Endometrium (tissue), 2 donors: ENCODE results near the gene CARMIL1.
"Not testable (repeated sequence)": the region's sequence is repeated elsewhere in the genome, so short reads cannot be mapped to it uniquely, and the experiment has no call there.

Source experiments
- FAIRE-seq: peaks from 2 replicates; lab custom pipeline; 2012; peaks lifted over from hg19 to GRCh38; lab: Jason Lieb, UNC
- donor health status: control.
- donor health status: control.

The CARMIL1 gene

GRCh38 chr6:25277857-25278256, 1.3 kb upstream of the CARMIL1 start:
- no peak for FAIRE-seq

DNA sequence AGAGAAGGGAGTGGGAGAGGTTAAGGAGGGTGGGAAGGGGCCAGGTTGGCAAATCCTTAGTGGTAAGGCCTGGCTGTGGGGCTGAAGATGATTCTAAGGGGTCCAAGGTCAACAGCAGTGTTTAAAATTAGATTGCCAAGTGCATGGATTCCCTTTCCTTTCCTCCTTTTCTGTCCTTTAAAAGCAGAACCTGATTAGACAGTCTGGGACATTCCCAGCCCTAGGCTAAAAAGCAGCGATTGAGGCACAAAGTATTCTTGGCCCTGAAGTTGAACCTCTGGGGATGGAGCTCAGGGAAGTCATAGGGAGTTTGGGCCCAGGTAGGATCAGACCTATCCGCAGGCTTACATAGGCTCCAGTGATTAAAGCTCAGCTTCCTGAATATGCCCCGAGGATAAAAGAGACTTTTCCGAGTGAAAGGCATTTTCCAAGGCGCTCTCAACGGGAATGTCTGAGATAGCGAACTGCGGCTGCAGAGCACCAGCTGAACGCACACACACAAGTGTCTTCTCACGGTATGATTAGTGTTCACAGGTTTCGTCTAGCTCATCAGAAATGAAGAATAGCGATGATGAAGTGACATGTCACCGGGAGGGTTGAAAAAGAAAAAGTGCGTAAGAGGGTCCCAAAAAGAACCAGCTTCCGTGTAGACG, 787 bp upstream of the CARMIL1 start:
- no peak for FAIRE-seq

GRCh38 chr6:25279748-25280343, 672 bp downstream of the CARMIL1 start:
- FAIRE-seq, result no peak

DNA sequence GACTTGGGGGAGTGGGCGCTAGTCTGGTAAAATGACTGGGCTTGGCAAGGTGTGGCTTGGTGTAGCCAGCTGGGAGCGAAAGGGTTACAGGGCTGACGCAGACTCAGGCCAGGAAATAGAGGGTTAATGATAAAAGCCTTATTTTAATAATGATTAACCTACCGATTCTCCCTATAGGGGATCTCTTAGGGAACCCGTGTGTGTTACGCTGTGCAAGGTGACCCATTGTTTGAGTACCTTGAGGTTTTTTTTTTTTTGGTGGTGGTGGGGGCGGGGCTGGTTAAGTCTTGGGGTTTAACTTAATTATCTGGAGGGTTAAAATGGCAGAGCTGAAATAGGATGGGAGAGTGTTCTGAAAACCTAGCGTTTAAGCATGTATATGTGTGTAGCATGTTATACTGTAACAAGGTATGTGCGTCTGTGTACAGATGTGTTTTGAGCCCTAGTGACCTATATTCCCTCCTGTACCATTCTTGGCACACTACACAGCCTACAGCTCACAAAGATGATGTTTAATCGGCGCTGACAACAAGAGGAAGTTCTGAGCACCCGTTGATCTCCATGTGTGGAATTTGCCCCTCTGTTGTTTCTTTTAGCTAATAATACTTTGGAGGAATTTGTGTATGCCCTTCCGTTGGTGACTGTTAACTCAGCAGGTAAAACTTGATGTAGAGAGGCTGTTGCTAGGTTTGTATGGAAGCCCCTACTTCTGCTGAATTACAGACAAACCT, 1.3 kb downstream of the CARMIL1 start:
- FAIRE-seq, result no peak

DNA sequence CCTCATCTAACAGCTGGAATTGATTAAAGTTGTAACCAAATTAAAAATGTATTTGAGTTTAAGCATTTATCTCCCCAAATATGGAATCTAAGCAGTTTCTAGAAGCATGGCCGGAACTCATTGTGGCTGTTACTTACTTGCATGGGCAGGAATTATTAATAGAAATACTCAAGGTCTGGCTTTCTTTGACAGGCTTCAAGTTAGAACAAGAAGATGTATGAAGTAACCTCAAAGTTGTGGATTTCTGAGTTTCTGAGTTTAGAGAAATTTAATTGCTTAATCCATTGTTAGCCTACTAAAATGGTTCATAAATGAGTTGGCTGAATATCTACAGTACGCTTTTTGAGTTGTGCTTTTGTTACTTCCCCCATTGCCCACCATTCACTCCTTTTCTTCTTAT, 7.7 kb downstream of the CARMIL1 start:
- FAIRE-seq, result no peak

DNA sequence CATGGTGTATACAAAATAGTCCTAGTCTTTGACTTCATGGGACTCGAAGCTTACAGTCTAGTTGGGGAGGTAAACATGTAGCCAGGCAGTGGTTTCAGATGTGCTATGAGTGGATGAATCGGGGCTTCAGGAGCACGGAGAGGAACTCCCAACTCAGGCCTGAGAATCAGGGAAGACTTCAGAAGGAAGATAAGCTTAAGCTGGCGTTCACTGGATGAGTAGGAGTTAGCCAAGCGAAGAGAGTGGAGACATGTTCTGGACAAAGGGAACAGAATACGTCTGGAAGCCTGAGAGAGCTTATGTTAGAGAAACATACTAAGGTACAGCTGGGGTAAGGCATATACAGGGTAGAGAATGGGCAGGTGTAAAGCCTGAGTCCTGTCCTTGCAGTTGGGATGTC, 8.8 kb downstream of the CARMIL1 start:
- FAIRE-seq, result no peak

GRCh38 chr6:25288518-25288917, 9.3 kb downstream of the CARMIL1 start:
- FAIRE-seq, result no peak

- FAIRE-seq, result no peak
Observed at GRCh38 chr6:25290306-25291060, 11.3 kb downstream of the CARMIL1 start.

DNA sequence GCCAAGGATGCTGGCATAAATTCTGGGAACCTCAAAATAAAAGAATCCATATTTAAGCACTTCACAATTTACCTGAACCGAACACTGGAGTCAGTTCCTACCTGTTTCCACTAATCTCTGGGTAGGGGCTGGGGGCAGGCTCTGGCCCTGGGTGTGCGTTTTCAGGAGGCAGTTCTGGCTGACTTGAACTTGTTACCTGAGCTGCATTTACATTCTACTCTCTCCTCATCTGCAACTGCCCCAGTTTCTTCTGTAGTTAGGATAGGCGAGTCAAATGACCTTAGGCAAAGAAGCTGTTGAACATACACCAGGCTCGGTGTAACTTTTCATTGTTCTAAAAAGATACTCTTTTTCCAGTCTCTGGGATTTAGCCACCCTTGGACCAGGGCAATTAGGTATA, 13.2 kb downstream of the CARMIL1 start:
- no peak for FAIRE-seq

- FAIRE-seq, result no peak
Observed at GRCh38 chr6:25295651-25296050, 16.5 kb downstream of the CARMIL1 start.

DNA sequence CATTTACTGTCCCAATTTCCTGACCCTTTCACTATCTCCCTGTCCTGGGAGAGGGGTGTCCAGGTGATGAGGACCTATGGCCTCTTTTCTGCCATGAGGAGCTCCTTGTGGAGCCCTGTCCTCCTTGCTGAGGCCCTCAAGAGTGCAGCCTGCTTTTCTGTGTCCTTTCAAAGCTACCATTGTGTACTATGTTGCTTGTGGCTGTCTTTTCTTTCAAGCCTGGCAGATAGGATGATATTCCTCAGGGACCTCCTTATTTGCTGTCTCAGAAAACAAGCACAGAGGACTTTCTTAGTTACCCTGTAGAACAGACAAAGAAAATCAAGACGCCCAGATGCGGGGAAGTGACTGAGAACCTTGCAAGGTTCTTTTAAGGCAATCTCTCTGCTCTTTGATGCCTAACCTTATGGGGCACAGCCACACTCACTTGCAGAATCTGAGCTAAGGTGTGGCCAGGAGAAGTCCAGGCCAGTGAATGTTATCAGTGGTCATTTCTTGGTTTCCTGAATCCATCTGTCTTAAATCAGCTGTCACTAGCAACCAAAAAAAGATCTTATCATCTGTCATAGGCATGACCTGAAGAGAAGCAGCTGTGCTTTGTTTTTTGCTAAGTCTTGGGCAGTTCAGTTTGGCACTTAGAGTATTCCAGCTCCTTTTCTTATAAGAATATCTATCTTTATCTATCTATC, 17.2 kb downstream of the CARMIL1 start:
- no peak for FAIRE-seq

DNA sequence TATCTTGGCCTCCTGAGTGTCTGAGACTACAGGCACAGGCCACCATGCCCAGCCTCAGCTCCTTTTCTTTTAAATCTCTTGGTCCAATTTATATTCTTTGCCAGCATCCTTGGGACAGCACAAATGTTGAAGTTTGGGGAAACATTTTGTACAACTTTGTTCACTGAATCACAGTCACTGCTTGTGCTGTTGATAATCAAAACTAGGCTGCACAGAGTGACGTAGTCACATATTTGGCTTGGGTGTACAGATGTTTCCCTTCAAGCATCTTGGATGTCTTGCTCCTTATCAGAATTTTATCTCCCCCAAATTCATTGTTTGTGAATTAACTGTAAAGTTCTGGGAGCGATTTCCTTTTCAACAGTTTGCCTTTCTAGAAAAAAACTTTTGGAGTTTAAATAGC, 17.9 kb downstream of the CARMIL1 start:
- FAIRE-seq, result no peak

DNA sequence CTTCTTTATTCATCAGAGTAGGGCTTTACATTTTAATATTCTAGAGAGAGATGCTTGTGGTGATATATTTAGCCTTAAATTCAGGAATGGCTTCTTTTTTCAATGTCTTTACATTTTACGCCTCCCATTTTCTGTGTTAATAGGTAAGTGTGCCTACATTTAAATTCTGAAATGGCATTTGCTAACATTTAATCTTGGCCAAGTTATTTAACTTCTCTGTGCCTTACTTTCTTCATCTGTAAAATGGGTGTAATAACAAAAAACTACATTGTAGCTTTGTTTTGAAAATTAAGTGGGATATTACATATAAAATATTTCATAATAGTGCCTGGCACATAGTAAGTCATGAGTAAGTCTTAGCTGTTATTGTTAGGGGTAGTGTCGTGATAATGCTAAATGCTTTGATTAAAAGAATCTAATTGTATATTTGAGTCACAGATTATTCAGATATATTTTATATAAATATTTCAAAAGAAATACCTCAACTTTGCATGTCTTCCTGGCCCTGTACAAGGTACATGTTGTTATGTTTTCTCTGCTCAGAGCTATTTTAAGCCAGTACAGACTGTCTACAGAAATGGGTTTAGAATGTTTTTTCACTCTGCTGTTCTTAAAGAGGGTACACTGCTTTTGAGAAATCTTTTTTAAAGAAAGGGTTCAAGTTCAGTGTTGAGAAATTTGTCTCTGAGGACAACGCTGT, 18.8 kb downstream of the CARMIL1 start:
- FAIRE-seq, result no peak

GRCh38 chr6:25298523-25298865, 19.3 kb downstream of the CARMIL1 start:
- not testable (repeated sequence) for FAIRE-seq

DNA sequence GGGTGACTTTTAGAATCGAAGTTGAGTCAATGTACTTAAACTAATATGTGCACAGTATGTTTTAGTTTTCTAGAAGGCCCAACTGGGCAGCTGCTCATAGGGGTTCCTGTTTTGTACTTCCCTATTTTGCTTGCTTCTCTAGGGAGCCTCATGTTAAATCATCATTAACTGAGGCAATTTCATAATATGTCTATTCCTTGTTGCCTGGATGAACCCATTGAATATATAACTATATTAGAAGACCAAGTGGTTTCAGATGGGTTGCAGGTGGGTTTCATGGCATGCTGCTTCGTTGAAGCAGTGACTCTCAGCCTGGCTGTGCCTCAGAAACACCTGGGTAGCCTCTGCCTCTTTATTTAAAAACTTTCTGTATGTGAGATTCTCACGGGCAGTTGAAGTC, 22.2 kb downstream of the CARMIL1 start:
- FAIRE-seq, result no peak

GRCh38 chr6:25302151-25302550, 23.0 kb downstream of the CARMIL1 start:
- FAIRE-seq, result no peak

- FAIRE-seq, result no peak
Observed at GRCh38 chr6:25302677-25303128, 23.5 kb downstream of the CARMIL1 start.

DNA sequence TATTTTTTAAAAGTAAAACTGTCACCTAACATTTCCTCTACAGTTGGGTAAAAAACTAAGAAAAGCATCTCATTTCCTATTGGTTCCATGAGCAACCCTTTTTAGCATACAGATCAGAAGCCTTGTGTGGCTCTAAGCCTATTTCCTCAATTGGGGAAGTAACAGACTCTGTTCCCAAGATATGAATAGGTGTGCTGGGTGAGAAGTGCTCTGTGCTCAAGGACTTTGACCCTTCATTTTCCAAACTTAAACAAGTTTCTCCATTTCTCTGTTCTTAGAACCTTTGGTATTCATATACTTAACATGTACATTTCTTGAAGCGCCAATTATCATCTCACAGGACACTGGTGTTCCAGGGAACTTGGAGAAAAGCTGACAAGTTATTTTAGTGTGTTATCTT, 24.1 kb downstream of the CARMIL1 start:
- no peak for FAIRE-seq

DNA sequence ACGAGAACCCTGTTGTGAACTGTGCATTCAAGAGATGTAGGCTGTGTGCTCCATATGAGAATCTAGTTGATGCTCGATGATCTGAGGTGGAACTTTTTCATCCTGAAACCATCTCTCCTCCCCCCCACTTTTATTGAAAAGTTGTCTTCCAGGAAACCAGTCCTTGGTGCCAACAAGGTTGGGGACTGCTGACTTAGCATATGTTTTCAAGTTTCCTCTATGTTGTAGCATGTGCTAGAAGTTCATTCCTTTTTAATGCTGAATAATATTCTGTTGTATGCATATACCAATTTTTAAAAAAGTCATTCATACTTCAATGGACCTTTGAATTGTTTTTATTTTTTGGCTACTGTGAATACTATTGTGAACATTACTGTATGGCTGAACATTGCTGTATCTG, 27.2 kb downstream of the CARMIL1 start:
- no peak for FAIRE-seq

- FAIRE-seq, result no peak
Observed at GRCh38 chr6:25307805-25308494, 28.8 kb downstream of the CARMIL1 start.

DNA sequence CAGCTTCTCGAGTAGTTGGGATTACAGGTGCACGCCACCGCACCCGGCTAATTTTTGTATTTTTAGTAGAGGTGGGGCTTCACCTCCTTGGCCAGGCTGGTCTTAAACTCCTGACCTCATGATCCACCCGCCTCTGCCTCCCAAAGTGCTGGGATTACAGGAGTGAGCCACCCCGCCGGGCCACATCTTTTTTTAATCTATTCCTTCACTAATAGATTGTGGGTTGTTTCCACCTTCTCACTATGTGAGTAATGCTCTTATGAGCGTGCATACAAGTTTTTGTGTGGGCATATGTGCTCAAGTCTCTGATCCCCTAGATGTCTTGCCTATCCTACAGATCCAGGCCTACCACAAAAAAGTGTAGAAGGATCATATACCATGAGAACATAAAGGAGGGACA, 30.7 kb downstream of the CARMIL1 start:
- no peak for FAIRE-seq
